Coronary artery (tissue), 2 donors: Measurements from ENCODE around the gene TYW1.
"Not testable (repeated sequence)": the region's sequence is repeated elsewhere in the genome, so short reads cannot be mapped to it uniquely, and the experiment has no call there.

Experiments used
- DNase-seq: peaks from one replicate; pipeline ENCODE4 v3.0.0-alpha.2; 2017; ENCODE audit warnings: low spot score
- H3K27ac ChIP-seq, 2 donors: fragments of 200-600 bp; sonication (generic); one replicate each; pipeline ENCODE4 v1.5.1; 2016 to 2019
- H3K4me3 ChIP-seq: fragments of 200-600 bp; sonication (generic); 2 replicates; pipeline ENCODE4 v1.5.1; 2016; ENCODE audit warnings: mild to moderate bottlenecking, moderate library complexity

TYW1 gene

DNA sequence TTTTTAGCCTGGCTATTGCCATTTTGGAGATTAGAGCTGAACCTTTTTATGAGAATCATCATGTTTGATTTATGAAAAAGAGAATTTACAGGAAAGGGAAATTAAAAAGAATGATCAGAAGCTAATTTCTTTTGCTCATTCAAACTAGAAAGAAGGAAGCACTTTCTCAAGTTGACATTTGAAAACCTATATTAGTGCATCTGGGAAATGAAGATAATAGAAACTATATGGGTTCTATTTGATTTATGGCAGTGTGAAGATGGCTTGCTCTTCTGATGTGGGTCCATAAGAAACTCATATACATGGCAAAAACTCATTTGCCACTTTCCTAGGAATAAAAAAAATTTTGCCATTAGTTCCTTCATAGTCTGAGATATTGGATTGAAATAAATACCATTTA, 152.5 kb downstream of the TYW1 start:
- H3K27ac ChIP-seq, DNase-seq, H3K4me3 ChIP-seq: not testable (repeated sequence)

- not testable (repeated sequence) for H3K27ac ChIP-seq, H3K4me3 ChIP-seq, DNase-seq
Measured at GRCh38 chr7:67154374-67154773, 157.7 kb downstream of the TYW1 start.

DNA sequence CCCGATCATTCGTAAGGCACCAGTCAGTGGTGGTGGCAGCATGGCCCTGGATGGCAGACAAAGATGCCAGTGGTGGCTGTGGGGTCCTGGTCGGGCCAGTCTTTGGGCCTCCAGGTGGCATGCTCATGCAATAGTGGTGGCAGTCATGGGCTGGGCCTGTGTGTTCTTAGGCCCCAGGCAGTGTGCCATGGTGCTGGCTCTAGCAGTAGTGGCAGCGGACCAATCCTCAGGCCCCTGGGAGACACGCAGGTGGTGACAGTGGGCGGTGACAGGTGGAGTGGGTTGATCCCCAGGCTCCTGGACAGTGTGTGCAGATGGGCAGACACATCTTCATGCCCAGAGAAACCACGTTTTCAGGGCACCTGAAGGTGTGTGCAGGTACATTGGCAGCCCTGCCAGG, 159.4 kb downstream of the TYW1 start:
- DNase-seq, H3K27ac ChIP-seq, H3K4me3 ChIP-seq: not testable (repeated sequence)

DNA sequence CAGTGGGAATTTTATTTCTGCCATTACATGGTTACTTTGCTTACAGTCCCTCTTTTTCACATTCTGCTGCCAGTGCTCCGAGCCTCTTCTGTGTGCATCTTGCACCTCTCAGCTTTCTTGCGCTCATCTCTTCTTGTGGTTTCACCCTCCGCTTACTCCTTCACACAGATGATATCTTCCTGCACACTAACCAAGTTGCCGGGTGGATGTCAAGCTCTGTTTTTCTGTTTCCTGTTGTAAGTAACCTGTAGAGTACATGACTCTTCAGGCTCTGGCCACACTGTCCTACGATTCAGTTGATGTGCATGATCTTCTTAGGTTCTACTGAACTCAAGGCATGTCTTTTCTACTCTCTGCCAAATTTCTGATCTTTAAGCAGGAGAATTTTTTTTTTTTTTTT, 166.7 kb downstream of the TYW1 start:
- DNase-seq, H3K27ac ChIP-seq: not testable (repeated sequence)

DNA sequence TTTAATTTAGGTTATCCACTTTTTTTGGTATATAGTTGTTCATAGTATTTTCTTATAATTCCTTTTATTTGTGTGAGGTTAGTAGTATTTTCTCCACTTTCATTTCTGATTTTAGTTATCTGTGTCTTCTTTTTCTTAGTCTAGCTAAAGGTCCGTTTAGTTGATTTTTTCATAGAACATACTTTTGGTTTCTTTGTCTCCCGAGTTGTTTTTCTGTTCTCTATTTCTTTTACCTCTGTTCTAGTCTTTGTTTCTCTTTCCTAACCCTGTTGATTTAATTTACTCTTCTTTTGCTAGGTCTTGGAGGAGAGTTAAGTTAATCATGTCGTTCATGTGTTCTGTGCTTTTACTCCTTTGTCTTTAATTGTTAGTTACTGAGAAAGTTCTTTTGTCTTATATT, 174.5 kb downstream of the TYW1 start:
- DNase-seq, H3K27ac ChIP-seq, H3K4me3 ChIP-seq: not testable (repeated sequence)

More for the DNA sequence above, 166.7 kb downstream of the TYW1 start:
- H3K4me3 ChIP-seq = not testable (repeated sequence)

DNA sequence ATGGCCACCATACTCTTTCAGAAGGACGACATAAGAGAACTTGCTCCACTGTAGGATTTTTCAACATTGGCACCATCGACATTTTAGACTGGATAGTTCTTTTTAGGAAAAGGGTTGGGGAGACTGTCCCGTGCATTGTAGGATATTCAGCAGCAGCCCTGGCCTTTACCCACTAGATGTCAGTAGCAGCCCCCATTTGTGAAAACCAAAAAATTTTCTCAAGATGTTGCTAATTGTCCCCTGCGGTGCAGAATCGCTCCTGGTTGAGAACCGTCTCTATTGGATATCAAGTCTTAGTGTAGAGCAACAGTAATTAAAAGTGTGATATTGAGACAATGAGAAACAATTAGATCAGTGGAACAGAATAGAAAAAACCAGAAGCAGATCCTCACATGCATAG, 180.1 kb downstream of the TYW1 start:
- DNase-seq, H3K4me3 ChIP-seq, H3K27ac ChIP-seq: not testable (repeated sequence)

DNA sequence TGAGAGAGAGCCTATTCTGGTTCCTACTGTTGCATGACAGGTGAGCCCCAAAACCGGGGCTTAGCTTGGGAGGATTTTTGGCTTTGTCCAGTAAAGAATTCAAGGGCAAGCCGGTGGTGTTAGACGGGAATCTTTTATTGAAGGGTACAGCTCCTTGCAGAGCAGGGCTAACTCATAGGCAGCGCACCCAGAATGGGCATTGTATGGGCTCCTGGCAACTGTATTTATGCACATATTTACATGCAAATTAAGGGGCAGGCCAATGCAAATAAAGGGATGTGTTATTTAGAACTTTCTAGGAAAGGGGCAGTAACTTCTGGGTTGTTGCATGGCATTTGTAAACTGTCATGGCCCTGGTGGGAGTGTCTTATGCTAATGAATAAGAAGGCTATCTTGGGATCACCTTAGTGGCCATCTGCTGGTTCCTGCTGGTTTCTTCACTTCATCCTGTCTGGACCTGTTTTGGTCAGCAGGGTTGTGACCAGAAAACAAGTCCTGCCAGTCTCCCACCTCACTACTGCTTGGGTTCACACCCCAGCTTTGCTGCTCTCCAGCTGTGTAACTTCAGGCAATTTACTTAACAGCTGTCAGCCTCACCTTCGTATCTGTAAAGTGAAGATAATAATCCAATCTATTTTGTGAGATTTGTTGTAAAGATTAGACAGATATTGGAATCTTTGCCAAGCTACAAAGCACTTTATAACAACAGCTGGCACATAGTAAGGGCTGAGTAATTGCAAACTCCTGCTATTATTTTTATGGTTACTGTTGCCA, 182.5 kb downstream of the TYW1 start:
- H3K4me3 ChIP-seq, DNase-seq, H3K27ac ChIP-seq: not testable (repeated sequence)

GRCh38 chr7:67182956-67183750, 186.5 kb downstream of the TYW1 start:
- DNase-seq, H3K4me3 ChIP-seq, H3K27ac ChIP-seq: not testable (repeated sequence)

GRCh38 chr7:67184912-67185659, 188.5 kb downstream of the TYW1 start:
- not testable (repeated sequence) for DNase-seq, H3K27ac ChIP-seq, H3K4me3 ChIP-seq

- H3K27ac ChIP-seq, DNase-seq, H3K4me3 ChIP-seq: not testable (repeated sequence)
Measured at GRCh38 chr7:67185660-67186129, 189.1 kb downstream of the TYW1 start.

DNA sequence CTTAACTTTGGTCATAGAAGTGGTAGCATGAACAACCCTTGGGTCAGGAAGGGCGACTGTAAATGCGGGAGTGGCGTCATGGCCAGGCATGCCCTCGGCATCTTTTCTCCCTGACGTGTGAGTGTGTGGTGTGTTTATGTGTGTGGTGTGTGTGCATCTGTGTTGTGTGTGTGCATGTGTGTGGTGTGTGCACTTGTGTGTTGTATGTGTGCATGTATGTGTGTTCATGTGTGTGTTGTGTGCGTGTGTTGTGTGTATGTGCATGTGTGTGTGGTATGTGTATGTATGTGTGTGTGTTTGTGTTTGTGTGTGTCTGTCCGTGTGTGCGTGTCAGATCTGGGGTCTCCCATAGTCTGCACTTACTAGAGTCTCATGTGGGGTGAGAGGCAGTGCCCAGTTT, 192.5 kb downstream of the TYW1 start:
- not testable (repeated sequence) for H3K27ac ChIP-seq, H3K4me3 ChIP-seq, DNase-seq

DNA sequence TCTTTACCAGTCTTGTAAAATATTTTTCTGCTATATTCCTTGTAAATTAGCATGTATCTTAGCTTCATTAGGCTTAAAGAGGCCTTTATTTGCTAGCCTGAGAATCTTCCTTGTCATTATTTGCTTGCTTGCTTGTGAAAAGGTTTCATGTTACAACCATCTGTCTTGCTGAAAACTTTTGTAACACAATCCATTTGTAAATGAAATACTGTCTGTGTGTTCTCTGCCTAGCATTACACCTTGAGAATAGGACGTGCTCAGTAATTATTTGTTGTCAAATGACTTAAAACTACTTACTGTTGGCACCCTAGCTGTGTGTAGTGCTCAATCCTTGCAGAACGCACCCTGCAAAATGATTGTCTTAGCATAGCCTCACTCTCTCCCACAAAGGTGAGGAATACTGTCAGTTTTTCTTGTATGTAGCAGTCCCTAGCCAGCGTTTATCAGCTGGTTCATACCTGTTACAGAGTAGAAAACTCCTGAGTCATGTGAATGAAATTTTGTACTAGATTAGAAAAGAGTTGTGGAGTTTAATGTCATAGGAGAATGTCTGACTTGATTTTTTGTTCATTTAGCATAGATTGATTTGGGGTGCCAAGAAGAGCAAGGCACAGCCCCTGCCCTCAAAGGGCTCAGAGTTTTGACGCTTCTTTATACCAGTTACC, 193.3 kb downstream of the TYW1 start:
- H3K27ac ChIP-seq, DNase-seq, H3K4me3 ChIP-seq: not testable (repeated sequence)

DNA sequence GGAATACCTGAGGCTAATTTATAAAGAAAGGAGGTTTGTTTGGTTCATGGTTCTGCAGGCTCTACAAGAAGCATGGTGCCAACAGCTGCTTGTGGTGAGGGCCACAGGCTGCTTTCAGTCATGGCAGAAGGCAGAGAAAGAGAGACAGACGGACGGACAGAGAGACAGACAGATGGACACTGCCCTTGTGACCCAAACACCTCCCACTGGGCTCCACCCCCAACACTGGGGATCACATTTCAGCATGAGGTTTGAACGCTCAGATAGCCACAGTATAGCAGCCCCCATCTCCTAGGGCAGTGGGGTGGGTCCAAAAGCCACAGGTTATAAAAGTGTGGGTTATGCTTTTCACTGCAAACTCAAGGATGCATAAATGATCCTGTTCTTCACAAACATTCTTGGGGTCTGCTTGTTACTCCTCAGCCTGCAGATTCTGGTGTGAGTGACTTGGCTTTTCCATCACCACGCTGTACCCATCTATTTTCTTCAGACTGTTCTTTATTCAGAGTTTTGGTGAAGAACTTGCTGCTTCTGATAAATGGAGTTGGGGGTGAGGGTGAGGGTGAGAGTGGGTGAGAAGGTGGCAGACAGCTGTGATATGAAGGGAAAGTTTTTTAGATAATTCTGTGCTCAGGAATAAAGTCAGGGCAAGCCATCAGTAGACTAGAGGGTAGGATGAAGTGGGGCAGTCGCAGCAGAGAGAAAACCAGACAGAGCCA, 194.5 kb downstream of the TYW1 start:
- H3K27ac ChIP-seq, H3K4me3 ChIP-seq, DNase-seq: not testable (repeated sequence)

GRCh38 chr7:67192123-67192702, 195.6 kb downstream of the TYW1 start:
- H3K27ac ChIP-seq, DNase-seq, H3K4me3 ChIP-seq: not testable (repeated sequence)

- not testable (repeated sequence) for DNase-seq, H3K4me3 ChIP-seq
Measured at GRCh38 chr7:67192889-67193613, 196.4 kb downstream of the TYW1 start.

DNA sequence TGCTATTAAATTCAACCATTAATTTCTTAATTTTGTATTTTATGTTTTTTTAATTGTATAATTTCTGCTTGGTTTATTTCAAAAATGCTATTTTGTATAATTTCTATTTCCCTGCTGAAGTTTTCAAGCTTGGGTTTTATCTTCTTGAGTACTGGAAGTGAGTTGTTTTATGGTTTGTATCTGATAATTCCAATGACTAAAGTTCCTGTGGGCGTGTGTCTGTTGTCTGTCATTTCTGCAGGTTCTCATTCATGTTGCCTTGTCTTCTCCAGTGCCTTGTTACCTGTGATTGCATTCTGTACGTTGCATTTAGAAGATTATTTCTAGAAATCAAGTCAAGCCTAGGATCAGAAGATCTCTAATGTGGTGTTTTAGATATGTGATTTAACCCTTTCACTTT, 199.5 kb downstream of the TYW1 start:
- DNase-seq, H3K27ac ChIP-seq, H3K4me3 ChIP-seq: not testable (repeated sequence)

More at GRCh38 chr7:67192889-67193613, 196.4 kb downstream of the TYW1 start:
- not testable (repeated sequence) for H3K27ac ChIP-seq

- H3K4me3 ChIP-seq = not testable (repeated sequence)
Measured at GRCh38 chr7:67198865-67199526, 202.4 kb downstream of the TYW1 start.

More at GRCh38 chr7:67198865-67199526, 202.4 kb downstream of the TYW1 start:
- not testable (repeated sequence) for DNase-seq, H3K27ac ChIP-seq
